Stimulated activated CD4-positive, alpha-beta T cell treated with anti-CD3 and anti-CD28 coated beads, Interleukin-4, amount 100 ng/mL, for 4 hours (primary cell): ENCODE data around the gene MICAL1.

Experiments
- DNase-seq, 2 experiments: peaks; one replicate each; pipeline ENCODE4 v3.0.0-alpha.2; 2020

The MICAL1 gene

GRCh38 chr6:109455437-109456110 lies at the start of gene MICAL1:
Gene MICAL1 (minus strand): TSS chr6:109455772. CDS start chr6:109454196, 1,576 bp downstream.
- peak; percentile 48 to 57 for DNase-seq

GRCh38 chr6:109503327-109504224 lies 48.0 kb upstream of the MICAL1 start:
- DNase-seq, result no peak

GRCh38 chr6:109498936-109499335 lies 43.4 kb upstream of the MICAL1 start:
- no peak for DNase-seq

- DNase-seq, result no peak
Measured at GRCh38 chr6:109498052-109498451, 42.5 kb upstream of the MICAL1 start.

- DNase-seq, result no peak
Measured at GRCh38 chr6:109496036-109496772, 40.6 kb upstream of the MICAL1 start.

- DNase-seq, result no peak
Measured at GRCh38 chr6:109493865-109494264, 38.3 kb upstream of the MICAL1 start.

GRCh38 chr6:109491207-109491938 lies 35.8 kb upstream of the MICAL1 start:
- no peak for DNase-seq

GRCh38 chr6:109490713-109491112 lies 35.1 kb upstream of the MICAL1 start:
- DNase-seq, result no peak

- no peak for DNase-seq
Measured at GRCh38 chr6:109488001-109488400, 32.4 kb upstream of the MICAL1 start.

- DNase-seq, result no peak
Measured at GRCh38 chr6:109486068-109486467, 30.5 kb upstream of the MICAL1 start.

GRCh38 chr6:109485266-109485935 lies 29.8 kb upstream of the MICAL1 start:
- DNase-seq, result no peak

- DNase-seq, result no peak
Measured at GRCh38 chr6:109484122-109484521, 28.6 kb upstream of the MICAL1 start.

GRCh38 chr6:109483735-109484057 lies 28.1 kb upstream of the MICAL1 start:
- no peak for DNase-seq

GRCh38 chr6:109482905-109483734 lies 27.5 kb upstream of the MICAL1 start, which contains the start of gene ZBTB24:
Gene ZBTB24 (minus strand): TSS chr6:109483219. CDS start chr6:109482026, 1,193 bp downstream.
- DNase-seq, result peak; percentile 86 to 89

GRCh38 chr6:109480993-109481480 lies 25.5 kb upstream of the MICAL1 start:
- no peak for DNase-seq

- DNase-seq, result peak in 1 of 2 experiments; percentile 23
Measured at GRCh38 chr6:109478841-109479624, 23.5 kb upstream of the MICAL1 start.

- DNase-seq, result no peak
Measured at GRCh38 chr6:109478222-109478805, 22.7 kb upstream of the MICAL1 start.

- DNase-seq, result no peak
Measured at GRCh38 chr6:109477725-109478124, 22.2 kb upstream of the MICAL1 start.

GRCh38 chr6:109477184-109477583 lies 21.6 kb upstream of the MICAL1 start:
- no peak for DNase-seq

GRCh38 chr6:109475625-109476024 lies 20.1 kb upstream of the MICAL1 start:
- no peak for DNase-seq
